Neural cell (in vitro differentiated cells): ENCODE results near the gene GDPD3.

Experiments
- EZH2 ChIP-seq: fragments of 200-600, 300-800 bp; shearing (Covaris generic), sonication (generic); IDR thresholded peaks from 2 replicates; pipeline ENCODE4 v1.6.1; 2014; ENCODE audit warnings: antibody characterized with exemption, low read length, borderline replicate concordance, mild to moderate bottlenecking; ENCODE audit not compliant: insufficient read depth, poor library complexity, severe bottlenecking
- MXI1 ChIP-seq: fragments of 450-650 bp; conservative IDR thresholded peaks from 2 replicates; pipeline ENCODE4 v1.6.1; 2014; ENCODE audit warnings: antibody characterized with exemption, mild to moderate bottlenecking; ENCODE audit not compliant: poor library complexity, severe bottlenecking
- POLR2AphosphoS5 ChIP-seq: IDR thresholded peaks from 2 replicates; pipeline ENCODE4 v1.6.1; 2012
- RAD21 ChIP-seq: fragments of 450-650 bp; conservative IDR thresholded peaks from 2 replicates; pipeline ENCODE4 v1.6.1; 2014; ENCODE audit warnings: antibody characterized with exemption, mild to moderate bottlenecking, moderate library complexity
- SMC3 ChIP-seq: fragments of 450-650 bp; conservative IDR thresholded peaks from 2 replicates; pipeline ENCODE4 v1.6.1; 2014; ENCODE audit warnings: antibody characterized with exemption, mild to moderate bottlenecking, moderate library complexity; ENCODE audit not compliant: poor library complexity
- TAF1 ChIP-seq: IDR thresholded peaks from 2 replicates; pipeline ENCODE4 v1.6.1; 2012; ENCODE audit warnings: low read depth
- TF ChIP-seq, protein P1 (sequence below): fragments of 450-650 bp; IDR thresholded peaks from 2 replicates; pipeline ENCODE4 v1.5.1; 2014; ENCODE audit warnings: antibody characterized with exemption, mild to moderate bottlenecking, moderate library complexity; ENCODE audit not compliant: poor library complexity, severe bottlenecking
- TF ChIP-seq, protein P2 (sequence below): IDR thresholded peaks from 2 replicates; pipeline ENCODE4 v1.6.1; 2012; ENCODE audit warnings: borderline replicate concordance

DNA sequence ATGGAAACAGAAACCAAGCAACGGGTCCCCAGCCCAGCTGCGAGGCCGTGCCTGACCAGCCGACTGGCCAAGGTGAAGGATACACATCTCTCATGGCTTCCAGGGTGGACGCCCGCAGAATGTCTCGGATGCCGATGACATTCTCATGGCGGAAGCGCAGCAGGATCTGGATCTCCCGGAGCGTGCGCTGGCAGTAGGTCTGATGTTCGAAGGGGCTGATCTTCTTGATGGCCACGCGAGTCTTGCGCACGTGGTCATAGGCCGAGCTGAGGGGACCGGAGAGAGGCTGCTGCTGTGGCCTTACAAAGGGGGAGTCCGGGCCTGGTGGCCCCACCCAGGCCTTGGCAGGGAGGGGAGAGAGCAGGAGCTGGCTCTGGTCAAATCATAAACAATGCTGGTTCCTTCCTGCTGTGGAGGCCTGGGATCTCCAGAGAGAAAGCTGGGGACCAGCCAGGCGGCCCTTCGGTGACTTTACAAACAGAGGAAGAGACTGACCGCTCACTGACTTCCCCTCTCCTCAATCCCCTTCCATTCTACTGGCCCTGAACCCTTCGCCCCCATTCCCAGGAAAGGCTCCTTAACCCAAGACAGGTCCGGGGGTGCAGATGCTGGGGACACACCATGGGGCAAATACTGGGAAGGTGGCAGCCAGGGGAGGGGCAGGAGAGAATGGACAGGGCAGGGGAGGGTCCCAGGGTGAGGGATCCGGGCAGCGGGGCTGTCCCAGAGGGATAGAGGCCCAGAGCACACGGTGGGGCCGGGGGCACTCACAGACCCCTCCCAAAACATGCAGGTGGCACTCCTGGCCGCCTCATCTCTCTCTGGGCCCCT is 8.6 kb upstream of the GDPD3 start:
- TF ChIP-seq EZH2, result no peak
- TF ChIP-seq, protein P1, sequence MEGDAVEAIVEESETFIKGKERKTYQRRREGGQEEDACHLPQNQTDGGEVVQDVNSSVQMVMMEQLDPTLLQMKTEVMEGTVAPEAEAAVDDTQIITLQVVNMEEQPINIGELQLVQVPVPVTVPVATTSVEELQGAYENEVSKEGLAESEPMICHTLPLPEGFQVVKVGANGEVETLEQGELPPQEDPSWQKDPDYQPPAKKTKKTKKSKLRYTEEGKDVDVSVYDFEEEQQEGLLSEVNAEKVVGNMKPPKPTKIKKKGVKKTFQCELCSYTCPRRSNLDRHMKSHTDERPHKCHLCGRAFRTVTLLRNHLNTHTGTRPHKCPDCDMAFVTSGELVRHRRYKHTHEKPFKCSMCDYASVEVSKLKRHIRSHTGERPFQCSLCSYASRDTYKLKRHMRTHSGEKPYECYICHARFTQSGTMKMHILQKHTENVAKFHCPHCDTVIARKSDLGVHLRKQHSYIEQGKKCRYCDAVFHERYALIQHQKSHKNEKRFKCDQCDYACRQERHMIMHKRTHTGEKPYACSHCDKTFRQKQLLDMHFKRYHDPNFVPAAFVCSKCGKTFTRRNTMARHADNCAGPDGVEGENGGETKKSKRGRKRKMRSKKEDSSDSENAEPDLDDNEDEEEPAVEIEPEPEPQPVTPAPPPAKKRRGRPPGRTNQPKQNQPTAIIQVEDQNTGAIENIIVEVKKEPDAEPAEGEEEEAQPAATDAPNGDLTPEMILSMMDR, result no peak
- no peak for TF ChIP-seq POLR2AphosphoS5
- TF ChIP-seq SMC3, result no peak
- TF ChIP-seq RAD21, result no peak
- no peak for TF ChIP-seq TAF1
- TF ChIP-seq, protein P2, sequence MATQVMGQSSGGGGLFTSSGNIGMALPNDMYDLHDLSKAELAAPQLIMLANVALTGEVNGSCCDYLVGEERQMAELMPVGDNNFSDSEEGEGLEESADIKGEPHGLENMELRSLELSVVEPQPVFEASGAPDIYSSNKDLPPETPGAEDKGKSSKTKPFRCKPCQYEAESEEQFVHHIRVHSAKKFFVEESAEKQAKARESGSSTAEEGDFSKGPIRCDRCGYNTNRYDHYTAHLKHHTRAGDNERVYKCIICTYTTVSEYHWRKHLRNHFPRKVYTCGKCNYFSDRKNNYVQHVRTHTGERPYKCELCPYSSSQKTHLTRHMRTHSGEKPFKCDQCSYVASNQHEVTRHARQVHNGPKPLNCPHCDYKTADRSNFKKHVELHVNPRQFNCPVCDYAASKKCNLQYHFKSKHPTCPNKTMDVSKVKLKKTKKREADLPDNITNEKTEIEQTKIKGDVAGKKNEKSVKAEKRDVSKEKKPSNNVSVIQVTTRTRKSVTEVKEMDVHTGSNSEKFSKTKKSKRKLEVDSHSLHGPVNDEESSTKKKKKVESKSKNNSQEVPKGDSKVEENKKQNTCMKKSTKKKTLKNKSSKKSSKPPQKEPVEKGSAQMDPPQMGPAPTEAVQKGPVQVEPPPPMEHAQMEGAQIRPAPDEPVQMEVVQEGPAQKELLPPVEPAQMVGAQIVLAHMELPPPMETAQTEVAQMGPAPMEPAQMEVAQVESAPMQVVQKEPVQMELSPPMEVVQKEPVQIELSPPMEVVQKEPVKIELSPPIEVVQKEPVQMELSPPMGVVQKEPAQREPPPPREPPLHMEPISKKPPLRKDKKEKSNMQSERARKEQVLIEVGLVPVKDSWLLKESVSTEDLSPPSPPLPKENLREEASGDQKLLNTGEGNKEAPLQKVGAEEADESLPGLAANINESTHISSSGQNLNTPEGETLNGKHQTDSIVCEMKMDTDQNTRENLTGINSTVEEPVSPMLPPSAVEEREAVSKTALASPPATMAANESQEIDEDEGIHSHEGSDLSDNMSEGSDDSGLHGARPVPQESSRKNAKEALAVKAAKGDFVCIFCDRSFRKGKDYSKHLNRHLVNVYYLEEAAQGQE, result no peak
- TF ChIP-seq MXI1, result no peak
